ENCODE data around the gene HM13. TPM values are rescaled to one million over a fixed set of nuclear protein-coding genes. Genes with fewer than 3 reads are reported as not detected.

The HM13 gene
- total and polyA plus RNA-seq, 9 of the 15 experiments (the other 6 are each of a cell fraction or from before 2014, with no cell fraction given) = 7.7 to 136 (median 74.5) TPM

GRCh38 chr20:31603822-31604566, 89.8 kb downstream of the HM13 start (continued):
- no peak for TF ChIP-seq NCOA2 (IDR thresholded peaks at IDR 0.05; ENCODE audit: partially characterized antibody in 2 of 2)
- peak; percentile 66 for TF ChIP-seq SMARCE1 (IDR thresholded peaks at IDR 0.05)
- peak in 2 of 3 experiments; percentile 36 to 53 for TF ChIP-seq YY1 (IDR thresholded peaks at IDR 0.05; ENCODE audit: borderline replicate concordance in 1 of 3, control insufficient read depth in 1 of 3, extremely low read depth in 1 of 3, insufficient read depth in 3 of 3, insufficient read length in 1 of 3, insufficient replicate concordance in 2 of 3, low read depth in 1 of 3, low read length in 2 of 3)
- TF ChIP-seq ATF3 (IDR thresholded peaks at IDR 0.05) = peak; percentile 99
- TF ChIP-seq ATF3 (CRISPR knock-in tag; conservative IDR thresholded peaks at IDR 0.05) = peak; percentile 63
- peak; percentile 35 for TF ChIP-seq MYC (IDR thresholded peaks at IDR 0.05; ENCODE audit: low read depth, low read length)
- TF ChIP-seq MYC (CRISPR knock-in tag; IDR thresholded peaks at IDR 0.05; ENCODE audit: borderline replicate concordance, low read depth) = no peak
- TF ChIP-seq DEAF1 (CRISPR knock-in tag; IDR thresholded peaks at IDR 0.05) = 0 out of 2 replicates have a peak, but pooled peaks have one; percentile 6
- peak; percentile 72 for TF ChIP-seq PCBP1 (IDR thresholded peaks at IDR 0.05; ENCODE audit: low read depth, low read length, poor library complexity, severe bottlenecking)
- TF ChIP-seq PATZ1 (CRISPR knock-in tag; IDR thresholded peaks at IDR 0.05; ENCODE audit: borderline replicate concordance) = no peak
- 0 out of 2 replicates have a peak, but pooled peaks have one; percentile 74 for TF ChIP-seq AFF4 (CRISPR knock-in tag; IDR thresholded peaks at IDR 0.05)
- peak; percentile 49 for TF ChIP-seq TAF1 (IDR thresholded peaks at IDR 0.05; ENCODE audit: control insufficient read depth, extremely low read depth, insufficient read depth, low read length, severe bottlenecking)
- TF ChIP-seq CREB1 (IDR thresholded peaks at IDR 0.05) = peak; percentile 93
- peak; percentile 93 for TF ChIP-seq CREB1 (CRISPR knock-in tag; IDR thresholded peaks at IDR 0.05)
- peak in 1 of 2 experiments; percentile 8; a peak in 1 of 4 replicates for TF ChIP-seq TRIM24 (IDR thresholded peaks at IDR 0.05)
